Tibial nerve (tissue), 4 donors: ENCODE data around the gene AP2A2. TPM values are rescaled to one million over a fixed set of nuclear protein-coding genes. Genes with fewer than 3 reads are reported as not detected.
A peak's percentile ranks its signal among the peaks of the same experiment; 100 is the strongest.

Source experiments
- DNase-seq, 2 donors: peaks; one replicate each; pipeline ENCODE4 v3.0.0-alpha.2; 2019; ENCODE audit warnings: low spot score in 2 of 2
- H3K27ac ChIP-seq, 4 donors: fragments of 200-600 bp; sonication (generic) in 3 of 4; one replicate each; pipeline ENCODE4 v1.5.1; 2017 to 2019; ENCODE audit warnings: mild to moderate bottlenecking in 1 of 4
- H3K27me3 ChIP-seq, 2 donors: fragments of 200-600 bp; sonication (generic) in 1 of 2; one replicate each; pipeline versions ENCODE4 v1.5.1 to v1.6.0; 2017 to 2019
- H3K36me3 ChIP-seq, 3 donors: fragments of 200-600 bp; sonication (generic); one replicate each; pipeline ENCODE4 v1.5.1; 2018 to 2019
- H3K4me1 ChIP-seq, 4 donors: fragments of 200-600 bp; sonication (generic) in 3 of 4; one replicate each; pipeline ENCODE4 v1.5.1; 2017 to 2019
- H3K4me3 ChIP-seq, 4 donors: fragments of 200-600 bp; sonication (generic) in 3 of 4; one replicate each; pipeline ENCODE4 v1.5.1; 2017 to 2019; ENCODE audit warnings: mild to moderate bottlenecking in 1 of 4, moderate library complexity in 1 of 4
- H3K9me3 ChIP-seq, 4 donors: fragments of 200-600 bp; sonication (generic) in 3 of 4; one replicate each; pipeline ENCODE4 v1.5.1; 2017 to 2019
- EP300 ChIP-seq, 2 donors: sonication (generic); formaldehyde crosslinking; IDR thresholded peaks; one replicate each; pipeline ENCODE4 v1.6.1; 2017; ENCODE audit warnings: antibody characterized with exemption in 2 of 2, mild to moderate bottlenecking in 1 of 2
- POLR2A ChIP-seq, 2 donors: fragments of 450-650 bp; IDR thresholded peaks; one replicate each; pipeline ENCODE4 v1.6.1; 2017; ENCODE audit warnings: antibody characterized with exemption in 2 of 2, mild to moderate bottlenecking in 2 of 2, moderate library complexity in 2 of 2
- WGBS, 2 donors: methylation state at CpG; one replicate each; pipeline ENCODE4 v1.1.5; 2018; 5-methylcytosine and 5-hydroxymethylcytosine counted together
- total RNA-seq, 4 donors: library from RNA; depleted of rRNA; stranded (reverse); fragments of >200 nt; gene quantifications; one replicate each; pipeline ENCODE4 v1.1.0, GENCODE V29; 2016
- TF ChIP-seq, protein P1 (sequence below), 5 experiments: fragments of 200-600 bp in 3 of 5; fragments of 450-650 bp in 2 of 5; sonication (generic) in 3 of 5; IDR thresholded peaks; one replicate each; pipeline ENCODE4 v1.5.1; 2016 to 2019; ENCODE audit warnings: antibody characterized with exemption in 5 of 5, mild to moderate bottlenecking in 3 of 5, moderate library complexity in 2 of 5

The AP2A2 gene
- total RNA-seq, 4 donors from 2014 or later: 70.8 to 136 (median 90.3) TPM

- Histone ChIP-seq H3K27me3 (no peaks in the 10 kb centered on the region), H3K9me3 (no peaks in the 10 kb centered on the region), H3K4me3 (peak overlapping the region in 1 of 4 donors; percentile 35), H3K4me1 (peaks cover 0 to 24% (median 14%) of the 10 kb centered on the region in 4 donors), H3K27ac (peak overlapping the region in 3 of 4 donors; percentile 62 to 82 (median 82)), H3K36me3 (no peaks in the 10 kb centered on the region)
- 63 to 73% methylated on average over 3 to 5 of the region's 5 CpGs for WGBS, 2 donors
- DNase-seq: no peak
- TF ChIP-seq POLR2A (IDR thresholded peaks at IDR 0.05) (no peak), EP300 (IDR thresholded peaks at IDR 0.05) (no peak)
- TF ChIP-seq, protein P1, sequence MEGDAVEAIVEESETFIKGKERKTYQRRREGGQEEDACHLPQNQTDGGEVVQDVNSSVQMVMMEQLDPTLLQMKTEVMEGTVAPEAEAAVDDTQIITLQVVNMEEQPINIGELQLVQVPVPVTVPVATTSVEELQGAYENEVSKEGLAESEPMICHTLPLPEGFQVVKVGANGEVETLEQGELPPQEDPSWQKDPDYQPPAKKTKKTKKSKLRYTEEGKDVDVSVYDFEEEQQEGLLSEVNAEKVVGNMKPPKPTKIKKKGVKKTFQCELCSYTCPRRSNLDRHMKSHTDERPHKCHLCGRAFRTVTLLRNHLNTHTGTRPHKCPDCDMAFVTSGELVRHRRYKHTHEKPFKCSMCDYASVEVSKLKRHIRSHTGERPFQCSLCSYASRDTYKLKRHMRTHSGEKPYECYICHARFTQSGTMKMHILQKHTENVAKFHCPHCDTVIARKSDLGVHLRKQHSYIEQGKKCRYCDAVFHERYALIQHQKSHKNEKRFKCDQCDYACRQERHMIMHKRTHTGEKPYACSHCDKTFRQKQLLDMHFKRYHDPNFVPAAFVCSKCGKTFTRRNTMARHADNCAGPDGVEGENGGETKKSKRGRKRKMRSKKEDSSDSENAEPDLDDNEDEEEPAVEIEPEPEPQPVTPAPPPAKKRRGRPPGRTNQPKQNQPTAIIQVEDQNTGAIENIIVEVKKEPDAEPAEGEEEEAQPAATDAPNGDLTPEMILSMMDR (IDR thresholded peaks at IDR 0.05): no peak
Observed at GRCh38 chr11:914204-914603, 11.5 kb upstream of the AP2A2 start.

DNA sequence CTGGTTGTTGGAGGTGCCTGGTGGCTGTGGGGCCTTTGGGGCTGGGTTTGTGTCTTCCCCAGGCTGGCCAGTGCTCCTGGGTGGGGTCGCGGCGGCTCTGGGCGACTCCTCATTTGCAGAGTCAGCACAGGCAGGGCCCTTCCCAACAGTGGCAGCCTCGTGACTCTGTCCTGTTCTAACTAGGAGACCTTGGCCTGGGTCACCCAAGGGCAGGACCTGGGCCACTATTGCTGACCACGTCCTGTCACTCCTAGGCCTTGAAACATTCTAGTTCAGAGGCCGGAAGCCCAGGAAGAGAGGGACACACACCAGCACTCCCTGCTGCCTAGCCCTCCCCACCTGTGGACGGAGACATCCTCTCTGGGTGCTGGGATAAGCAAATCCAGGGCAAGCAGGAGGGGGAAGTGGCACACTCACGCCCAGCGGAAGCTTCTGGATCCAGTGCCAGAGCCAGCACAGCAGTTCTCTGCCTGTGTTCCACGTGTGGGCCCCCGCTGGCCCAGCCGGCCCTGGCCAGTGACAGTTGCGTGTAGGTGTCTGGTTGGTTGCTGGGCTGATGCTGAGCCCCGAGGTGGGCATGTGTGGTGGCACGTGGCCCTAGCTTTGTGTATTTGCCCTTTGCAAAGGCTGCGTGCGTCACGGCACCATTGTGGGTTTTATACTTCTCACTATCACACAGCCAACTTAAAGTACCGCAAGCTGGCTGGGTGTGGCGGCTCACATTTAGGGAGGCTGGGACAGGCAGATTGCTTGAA lies 10.7 kb upstream of the AP2A2 start:
- 63 to 72% methylated on average over 16 to 21 of the region's 21 CpGs for WGBS, 2 donors
- TF ChIP-seq EP300 (IDR thresholded peaks at IDR 0.05) (peak; percentile 59 to 85), POLR2A (IDR thresholded peaks at IDR 0.05) (peak in 1 of 2 donors; percentile 11)
- TF ChIP-seq, protein P1 (IDR thresholded peaks at IDR 0.05): no peak
- no peaks in the 10 kb centered on the region for H3K9me3 ChIP-seq
- peak overlapping the region in 3 of 4 donors; percentile 62 to 82 (median 82) for H3K27ac ChIP-seq
- peak; percentile 54 to 67 for DNase-seq
- peak overlapping the region in 1 of 4 donors; percentile 35 for H3K4me3 ChIP-seq
- H3K4me1 ChIP-seq: peaks cover 0 to 19% (median 9%) of the 10 kb centered on the region in 4 donors
- no peaks in the 10 kb centered on the region for H3K36me3 ChIP-seq
- H3K27me3 ChIP-seq: no peaks in the 10 kb centered on the region

- H3K27ac ChIP-seq: peak overlapping the region in 3 of 4 donors; percentile 19 to 72 (median 38)
- no peak for DNase-seq
- peaks cover 0 to 6% (median 0%) of the 10 kb centered on the region in 4 donors for H3K4me1 ChIP-seq
- H3K4me3 ChIP-seq: no peak overlapping the region
- no peaks in the 10 kb centered on the region for H3K27me3 ChIP-seq
- WGBS, 2 donors: 87 to 89% methylated on average over 8 of the region's 8 CpGs
- TF ChIP-seq EP300 (IDR thresholded peaks at IDR 0.05) (no peak), POLR2A (IDR thresholded peaks at IDR 0.05) (no peak)
- TF ChIP-seq, protein P1 (IDR thresholded peaks at IDR 0.05): no peak
- H3K9me3 ChIP-seq: no peaks in the 10 kb centered on the region
- no peaks in the 10 kb centered on the region for H3K36me3 ChIP-seq
Observed at GRCh38 chr11:917426-917825, 8.2 kb upstream of the AP2A2 start.

GRCh38 chr11:921921-922678 lies 3.6 kb upstream of the AP2A2 start:
- TF ChIP-seq POLR2A (IDR thresholded peaks at IDR 0.05) (no peak), EP300 (IDR thresholded peaks at IDR 0.05) (no peak)
- TF ChIP-seq, protein P1 (IDR thresholded peaks at IDR 0.05): no peak
- 58 to 79% methylated on average over 11 to 15 of the region's 15 CpGs for WGBS, 2 donors
- Histone ChIP-seq H3K9me3 (no peaks in the 10 kb centered on the region), H3K4me3 (no peak overlapping the region), H3K27me3 (no peaks in the 10 kb centered on the region), H3K4me1 (peaks cover 0 to 25% (median 14%) of the 10 kb centered on the region in 4 donors), H3K36me3 (no peaks in the 10 kb centered on the region), H3K27ac (no peak overlapping the region)
- DNase-seq: no peak
